Large intestine (tissue), 3 donors: ENCODE measurements around the gene HEXB. TPM values are rescaled to one million over a fixed set of nuclear protein-coding genes. Genes with fewer than 3 reads are reported as not detected.
A peak's percentile ranks its signal among the peaks of the same experiment; 100 is the strongest.

Experiments
- DNase-seq, 2 donors: peaks; one replicate each; pipeline versions ENCODE4 v3.0.0 to v3.0.0-alpha.2; 2013
- H3K27ac ChIP-seq: one replicate; pipeline ENCODE4 v1.5.1; 2013; ENCODE audit warnings: low read length
- H3K27me3 ChIP-seq: 2 replicates; pipeline ENCODE4 v1.6.1; 2013; ENCODE audit warnings: low read length; ENCODE audit not compliant: control insufficient read depth, insufficient read depth
- H3K36me3 ChIP-seq: 2 replicates; pipeline ENCODE4 v1.6.1; 2013; ENCODE audit warnings: low read length; ENCODE audit not compliant: control insufficient read depth, insufficient read depth
- H3K4me1 ChIP-seq: one replicate; pipeline ENCODE4 v1.6.1; 2013; ENCODE audit warnings: low read length; ENCODE audit not compliant: control insufficient read depth, insufficient read depth
- H3K4me3 ChIP-seq: one replicate; pipeline ENCODE4 v1.5.1; 2013; ENCODE audit warnings: low read length
- H3K9me3 ChIP-seq: one replicate; pipeline ENCODE4 v1.6.1; 2013; ENCODE audit warnings: mild to moderate bottlenecking, low read depth, low read length, moderate library complexity; ENCODE audit not compliant: control insufficient read depth
- WGBS: methylation state at CpG from one replicate; pipeline ENCODE4 v1.1.5; 2013; ENCODE audit warnings: low lambda C conversion rate; ENCODE audit not compliant: insufficient coverage; 5-methylcytosine and 5-hydroxymethylcytosine counted together
- polyA plus RNA-seq: library from polyadenylated mRNA; unstranded; fragments of 120-200 nt; gene quantifications from one replicate; pipeline ENCODE4 v1.2.1, GENCODE V29; 2013

Gene HEXB
- polyA plus RNA-seq, 1 donor, result 283 TPM

- Histone ChIP-seq H3K4me1 (peaks cover 23% of the 10 kb centered on the region), H3K9me3 (no peaks in the 10 kb centered on the region), H3K36me3 (peaks cover 6% of the 10 kb centered on the region), H3K27ac (peak overlapping the region; percentile 98), H3K4me3 (peak overlapping the region; percentile 92), H3K27me3 (no peaks in the 10 kb centered on the region)
- WGBS, result 7% methylated on average over 3 of the region's 47 CpGs
- DNase-seq, result peak; percentile 97 to 99
Observed at GRCh38 chr5:74640954-74641734, 43.9 kb upstream of the HEXB start.

- Histone ChIP-seq H3K27ac (peak overlapping the region; percentile 98), H3K4me3 (peak overlapping the region; percentile 92), H3K27me3 (no peaks in the 10 kb centered on the region), H3K36me3 (peaks cover 5% of the 10 kb centered on the region), H3K9me3 (no peaks in the 10 kb centered on the region), H3K4me1 (peaks cover 21% of the 10 kb centered on the region)
- DNase-seq, result peak; percentile 71 to 89
- WGBS, result 0% methylated on average over 3 of the region's 28 CpGs
Observed at GRCh38 chr5:74641735-74642542, 43.1 kb upstream of the HEXB start.

GRCh38 chr5:74642543-74642863 is 42.5 kb upstream of the HEXB start:
- Histone ChIP-seq H3K27ac (peak overlapping the region; percentile 98), H3K27me3 (no peaks in the 10 kb centered on the region), H3K4me3 (no peak overlapping the region), H3K9me3 (no peaks in the 10 kb centered on the region), H3K4me1 (peaks cover 21% of the 10 kb centered on the region), H3K36me3 (no peaks in the 10 kb centered on the region)
- peak in 1 of 2 donors; percentile 62 for DNase-seq
- no CpG with 5 or more reads among the region's 6 CpGs for WGBS

GRCh38 chr5:74643111-74643562 is 41.9 kb upstream of the HEXB start:
- H3K4me3 ChIP-seq, result no peak overlapping the region
- H3K27ac ChIP-seq, result peak overlapping the region; percentile 98
- H3K9me3 ChIP-seq, result no peaks in the 10 kb centered on the region
- peaks cover 21% of the 10 kb centered on the region for H3K4me1 ChIP-seq
- no peaks in the 10 kb centered on the region for H3K27me3 ChIP-seq
- WGBS, result no CpG with 5 or more reads among the region's 4 CpGs
- no peaks in the 10 kb centered on the region for H3K36me3 ChIP-seq
- DNase-seq, result peak; percentile 91 to 94

GRCh38 chr5:74647096-74647495 is 37.9 kb upstream of the HEXB start:
- no CpG with 5 or more reads among the region's 1 CpG for WGBS
- DNase-seq, result no peak
- peaks cover 20% of the 10 kb centered on the region for H3K4me1 ChIP-seq
- H3K4me3 ChIP-seq, result no peak overlapping the region
- no peak overlapping the region for H3K27ac ChIP-seq
- H3K27me3 ChIP-seq, result no peaks in the 10 kb centered on the region
- H3K36me3 ChIP-seq, result no peaks in the 10 kb centered on the region
- H3K9me3 ChIP-seq, result no peaks in the 10 kb centered on the region

GRCh38 chr5:74648835-74649293 is 36.2 kb upstream of the HEXB start:
- Histone ChIP-seq H3K9me3 (no peaks in the 10 kb centered on the region), H3K4me1 (peaks cover 5% of the 10 kb centered on the region), H3K36me3 (no peaks in the 10 kb centered on the region), H3K27me3 (no peaks in the 10 kb centered on the region), H3K27ac (no peak overlapping the region), H3K4me3 (no peak overlapping the region)
- WGBS, result no CpG with 5 or more reads among the region's 6 CpGs
- DNase-seq, result peak in 1 of 2 donors; percentile 59

- Histone ChIP-seq H3K4me3 (no peak overlapping the region), H3K4me1 (no peaks in the 10 kb centered on the region), H3K36me3 (no peaks in the 10 kb centered on the region), H3K27ac (no peak overlapping the region), H3K9me3 (no peaks in the 10 kb centered on the region), H3K27me3 (no peaks in the 10 kb centered on the region)
- no peak for DNase-seq
- WGBS, result no CpG with 5 or more reads among the region's 1 CpG
Observed at GRCh38 chr5:74649421-74649973, 35.5 kb upstream of the HEXB start.

- Histone ChIP-seq H3K27ac (no peak overlapping the region), H3K4me1 (no peaks in the 10 kb centered on the region), H3K4me3 (no peak overlapping the region), H3K27me3 (no peaks in the 10 kb centered on the region), H3K36me3 (no peaks in the 10 kb centered on the region), H3K9me3 (no peaks in the 10 kb centered on the region)
- DNase-seq, result no peak
- no CpG with 5 or more reads among the region's 3 CpGs for WGBS
Observed at GRCh38 chr5:74651710-74652109, 33.3 kb upstream of the HEXB start.

- no peaks in the 10 kb centered on the region for H3K9me3 ChIP-seq
- H3K27ac ChIP-seq, result no peak overlapping the region
- no peaks in the 10 kb centered on the region for H3K27me3 ChIP-seq
- H3K4me1 ChIP-seq, result no peaks in the 10 kb centered on the region
- H3K4me3 ChIP-seq, result no peak overlapping the region
- WGBS, result 60% methylated on average over 1 of the region's 3 CpGs
- no peak for DNase-seq
- no peaks in the 10 kb centered on the region for H3K36me3 ChIP-seq
Observed at GRCh38 chr5:74652576-74652975, 32.5 kb upstream of the HEXB start.

- H3K9me3 ChIP-seq, result no peaks in the 10 kb centered on the region
- no peak overlapping the region for H3K27ac ChIP-seq
- no peaks in the 10 kb centered on the region for H3K36me3 ChIP-seq
- no peaks in the 10 kb centered on the region for H3K27me3 ChIP-seq
- no peak for DNase-seq
- no peaks in the 10 kb centered on the region for H3K4me1 ChIP-seq
- no CpG with 5 or more reads among the region's 5 CpGs for WGBS
- no peak overlapping the region for H3K4me3 ChIP-seq
Observed at GRCh38 chr5:74653991-74654390, 31.0 kb upstream of the HEXB start.
